ENCODE results near the gene HOXD8. TPM values are rescaled to one million over a fixed set of nuclear protein-coding genes. Genes with fewer than 3 reads are reported as not detected.

Gene HOXD8
- total RNA-seq, 1 experiment from 2014 or later, result not detected

- no TSS peak for BruUV-seq (replicated peaks)
- Mint-ChIP-seq H3K36me3 (ENCODE audit: insufficient read depth, unreplicated experiment) (no peaks in the 10 kb centered on the region), H3K4me3 (ENCODE audit: unreplicated experiment) (no peak overlapping the region), H3K4me1 (ENCODE audit: insufficient read depth, unreplicated experiment) (no peaks in the 10 kb centered on the region), H3K27me3 (ENCODE audit: insufficient read depth, unreplicated experiment) (peaks cover 55% of the 10 kb centered on the region), H3K27ac (ENCODE audit: low read depth, unreplicated experiment) (no peak overlapping the region), H3K9me3 (ENCODE audit: unreplicated experiment) (no peaks in the 10 kb centered on the region)
- ChIA-PET POLR2A (interaction anchor here (0.8 kb wide), 1 partner anchor 531 kb away, joined by 4 read pairs; no protein-coding TSS in a partner anchor), CTCF (interaction anchor here (0.6 to 3.3 kb wide), 8 partner anchors 11 to 1027 kb away, joined by 3 to 23 read pairs (median 4); no protein-coding TSS in a partner anchor)
- TF ChIP-seq, protein P1, sequence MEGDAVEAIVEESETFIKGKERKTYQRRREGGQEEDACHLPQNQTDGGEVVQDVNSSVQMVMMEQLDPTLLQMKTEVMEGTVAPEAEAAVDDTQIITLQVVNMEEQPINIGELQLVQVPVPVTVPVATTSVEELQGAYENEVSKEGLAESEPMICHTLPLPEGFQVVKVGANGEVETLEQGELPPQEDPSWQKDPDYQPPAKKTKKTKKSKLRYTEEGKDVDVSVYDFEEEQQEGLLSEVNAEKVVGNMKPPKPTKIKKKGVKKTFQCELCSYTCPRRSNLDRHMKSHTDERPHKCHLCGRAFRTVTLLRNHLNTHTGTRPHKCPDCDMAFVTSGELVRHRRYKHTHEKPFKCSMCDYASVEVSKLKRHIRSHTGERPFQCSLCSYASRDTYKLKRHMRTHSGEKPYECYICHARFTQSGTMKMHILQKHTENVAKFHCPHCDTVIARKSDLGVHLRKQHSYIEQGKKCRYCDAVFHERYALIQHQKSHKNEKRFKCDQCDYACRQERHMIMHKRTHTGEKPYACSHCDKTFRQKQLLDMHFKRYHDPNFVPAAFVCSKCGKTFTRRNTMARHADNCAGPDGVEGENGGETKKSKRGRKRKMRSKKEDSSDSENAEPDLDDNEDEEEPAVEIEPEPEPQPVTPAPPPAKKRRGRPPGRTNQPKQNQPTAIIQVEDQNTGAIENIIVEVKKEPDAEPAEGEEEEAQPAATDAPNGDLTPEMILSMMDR (IDR thresholded peaks at IDR 0.05; ENCODE audit: unreplicated experiment), result no peak
- DNase-seq (ENCODE audit: unreplicated experiment), result no peak
- intact Hi-C loops (cut with micrococcal nuclease), result no loop called here
These were observed 8.1 kb upstream of the HOXD8 start for GRCh38 chr2:176121190-176122051.

DNA sequence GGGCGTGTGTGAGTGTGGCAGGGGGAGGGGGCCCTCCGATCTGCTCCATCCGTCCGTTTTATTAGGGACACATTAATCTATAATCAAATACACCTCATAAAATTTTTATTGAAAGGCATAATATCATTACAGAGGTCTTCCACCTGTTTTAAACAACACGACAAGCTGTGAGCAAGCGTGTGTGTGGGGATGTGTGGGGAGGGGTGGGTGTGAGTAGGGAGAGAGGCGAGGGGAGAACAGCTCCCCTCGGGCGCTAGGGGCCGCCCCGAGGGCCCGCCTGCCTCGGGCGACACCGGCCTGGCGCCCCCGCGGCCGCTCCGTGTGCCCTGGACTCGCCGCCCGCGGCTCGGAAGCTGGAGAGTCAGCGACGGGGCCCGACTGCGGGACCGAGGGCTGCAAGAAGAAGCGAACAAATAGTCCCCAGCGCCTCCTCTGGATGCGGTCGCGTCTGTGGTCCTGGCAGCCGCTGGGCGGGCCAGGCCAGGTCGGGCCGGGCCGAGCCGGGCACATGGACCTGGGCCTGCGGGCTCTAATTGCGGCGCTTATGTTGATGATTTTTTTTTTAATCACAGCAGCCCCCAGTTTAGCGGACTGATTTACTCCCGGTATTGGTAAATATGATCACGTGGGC lies 7.3 kb upstream of the HOXD8 start:
- no peak overlapping the region for H3K27ac Mint-ChIP-seq (ENCODE audit: low read depth, unreplicated experiment)
- ChIA-PET POLR2A (no interaction called here), CTCF (interaction anchor here (0.7 to 3.3 kb wide), 5 partner anchors 24 to 1027 kb away, joined by 3 to 17 read pairs (median 3); no protein-coding TSS in a partner anchor)
- TF ChIP-seq, protein P1 (IDR thresholded peaks at IDR 0.05; ENCODE audit: unreplicated experiment), result no peak
- no TSS peak for BruUV-seq (replicated peaks)
- no peaks in the 10 kb centered on the region for H3K4me1 Mint-ChIP-seq (ENCODE audit: insufficient read depth, unreplicated experiment)
- intact Hi-C loops (cut with micrococcal nuclease), result no loop called here
- H3K36me3 Mint-ChIP-seq (ENCODE audit: insufficient read depth, unreplicated experiment), result no peaks in the 10 kb centered on the region
- no peaks in the 10 kb centered on the region for H3K9me3 Mint-ChIP-seq (ENCODE audit: unreplicated experiment)
- no peak overlapping the region for H3K4me3 Mint-ChIP-seq (ENCODE audit: unreplicated experiment)
- peaks cover 47% of the 10 kb centered on the region for H3K27me3 Mint-ChIP-seq (ENCODE audit: insufficient read depth, unreplicated experiment)
- no peak for DNase-seq (ENCODE audit: unreplicated experiment)

DNA sequence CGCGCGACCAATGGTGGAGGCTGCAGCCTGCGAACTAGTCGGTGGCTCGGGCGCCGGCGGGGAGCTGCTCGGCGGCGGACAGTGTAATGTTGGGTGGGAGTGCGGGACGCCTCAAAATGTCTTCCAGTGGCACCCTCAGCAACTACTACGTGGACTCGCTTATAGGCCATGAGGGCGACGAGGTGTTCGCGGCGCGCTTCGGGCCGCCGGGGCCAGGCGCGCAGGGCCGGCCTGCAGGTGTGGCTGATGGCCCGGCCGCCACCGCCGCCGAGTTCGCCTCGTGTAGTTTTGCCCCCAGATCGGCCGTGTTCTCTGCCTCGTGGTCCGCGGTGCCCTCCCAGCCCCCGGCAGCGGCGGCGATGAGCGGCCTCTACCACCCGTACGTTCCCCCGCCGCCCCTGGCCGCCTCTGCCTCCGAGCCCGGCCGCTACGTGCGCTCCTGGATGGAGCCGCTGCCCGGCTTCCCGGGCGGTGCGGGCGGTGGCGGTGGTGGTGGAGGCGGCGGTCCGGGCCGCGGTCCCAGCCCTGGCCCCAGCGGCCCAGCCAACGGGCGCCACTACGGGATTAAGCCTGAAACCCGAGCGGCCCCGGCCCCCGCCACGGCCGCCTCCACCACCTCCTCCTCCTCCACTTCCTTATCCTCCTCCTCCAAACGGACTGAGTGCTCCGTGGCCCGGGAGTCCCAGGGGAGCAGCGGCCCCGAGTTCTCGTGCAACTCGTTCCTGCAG lies 6.7 kb upstream of the HOXD8 start, which contains the start of gene HOXD9:
HOXD9 (plus strand) TSS at position 37 of the 728 bp plus-strand sequence; CDS start at position 87, 50 bp downstream.
- intact Hi-C loops (cut with micrococcal nuclease), result no loop called here
- no TSS peak for BruUV-seq (replicated peaks)
- H3K9me3 Mint-ChIP-seq (ENCODE audit: unreplicated experiment), result no peaks in the 10 kb centered on the region
- no peaks in the 10 kb centered on the region for H3K4me1 Mint-ChIP-seq (ENCODE audit: insufficient read depth, unreplicated experiment)
- TF ChIP-seq, protein P1 (IDR thresholded peaks at IDR 0.05; ENCODE audit: unreplicated experiment), result no peak
- CTCF ChIA-PET, result interaction anchor here (0.7 to 3.3 kb wide), 6 partner anchors 12 to 1702 kb away, joined by 3 to 17 read pairs (median 3); no protein-coding TSS in a partner anchor
- no peaks in the 10 kb centered on the region for H3K36me3 Mint-ChIP-seq (ENCODE audit: insufficient read depth, unreplicated experiment)
- H3K27ac Mint-ChIP-seq (ENCODE audit: low read depth, unreplicated experiment), result no peak within 1 kb of the TSS
- POLR2A ChIA-PET, result no interaction called here
- H3K27me3 Mint-ChIP-seq (ENCODE audit: insufficient read depth, unreplicated experiment), result peaks cover 41% of the 10 kb centered on the region
- DNase-seq (ENCODE audit: unreplicated experiment), result no peak
- H3K4me3 Mint-ChIP-seq (ENCODE audit: unreplicated experiment), result no peak within 1 kb of the TSS

Measured in MCF 10A (cell line).